IMR-90 (cell line): ENCODE results near the gene GNA14. TPM values are rescaled to one million over a fixed set of nuclear protein-coding genes. Genes with fewer than 3 reads are reported as not detected.

Experiments
- ATAC-seq: fragments of 200-7000 bp; cut with Tn5 transposase; 2 replicates; pipeline ENCODE4 v1.9.1; 2020; ENCODE audit warnings: low read depth, mild to moderate bottlenecking, moderate library complexity
- BruUV-seq: library from RNA; stranded (reverse); fragments of 400-500 nt; replicated peaks from 2 replicates; lab custom pipeline; 2021; lab: Mats Ljungman, UMichigan
- CTCF ChIA-PET: fragments of 300-600 bp; formaldehyde crosslinking; extraction: SDS; loops from one replicate; lab custom pipeline; 2021; ENCODE audit warnings: antibody characterized with exemption; lab: Yijun Ruan, JAX
- POLR2A ChIA-PET: fragments of 300-600 bp; sonication (Branson Sonifier 250); formaldehyde crosslinking; loops from one replicate; lab custom pipeline; 2022; ENCODE audit warnings: antibody characterized with exemption; ENCODE audit not compliant: unreplicated experiment; lab: Charles Lee
- DNase-seq: peaks from one replicate; pipeline ENCODE4 v3.0.0; 2013
- H2AFZ ChIP-seq: replicated peaks from 2 replicates; pipeline ENCODE3; 2013; ENCODE audit warnings: low read length, mild to moderate bottlenecking; ENCODE audit not compliant: poor library complexity
- H2AK5ac ChIP-seq: 2 replicates; pipeline ENCODE4 v1.6.1; 2013; ENCODE audit warnings: low read depth, low read length, inconsistent platforms
- H2AK9ac ChIP-seq: replicated peaks from 2 replicates; pipeline ENCODE3; 2013; ENCODE audit warnings: mild to moderate bottlenecking, low read depth, low read length, moderate library complexity; ENCODE audit not compliant: poor library complexity
- H2BK120ac ChIP-seq: 2 replicates; pipeline ENCODE4 v1.6.1; 2013; ENCODE audit warnings: low read depth, low read length, inconsistent platforms
- H2BK15ac ChIP-seq: 3 replicates; pipeline ENCODE4 v1.6.1; 2013; ENCODE audit warnings: low read depth, low read length, inconsistent platforms
- H2BK20ac ChIP-seq: 2 replicates; pipeline ENCODE4 v1.6.1; 2013; ENCODE audit warnings: low read depth, mild to moderate bottlenecking, inconsistent platforms, low read length, moderate library complexity
- H2BK5ac ChIP-seq: 2 replicates; pipeline ENCODE4 v1.6.1; 2013; ENCODE audit warnings: mild to moderate bottlenecking, low read depth, low read length, inconsistent platforms; ENCODE audit not compliant: poor library complexity, severe bottlenecking
- H3K14ac ChIP-seq: replicated peaks from 2 replicates; pipeline ENCODE4 v1.6.1; 2013; ENCODE audit warnings: low read depth, low read length, inconsistent platforms
- H3K18ac ChIP-seq: 2 replicates; pipeline ENCODE4 v1.6.1; 2013; ENCODE audit warnings: low read depth, low read length, control low read depth
- H3K23ac ChIP-seq: 2 replicates; pipeline ENCODE4 v1.6.1; 2013; ENCODE audit warnings: low read depth, low read length, inconsistent platforms
- H3K27ac ChIP-seq: 2 replicates; pipeline ENCODE4 v1.5.1; 2013; ENCODE audit warnings: mild to moderate bottlenecking, control low read depth, low read length; ENCODE audit not compliant: insufficient read depth
- H3K27me3 ChIP-seq: 2 replicates; pipeline ENCODE4 v1.6.1; 2013; ENCODE audit warnings: low read length; ENCODE audit not compliant: control insufficient read depth, insufficient read depth
- H3K36me3 ChIP-seq: 2 replicates; pipeline ENCODE4 v1.6.1; 2013; ENCODE audit warnings: low read length, mixed read lengths; ENCODE audit not compliant: control insufficient read depth, insufficient read depth
- H3K4ac ChIP-seq: 2 replicates; pipeline ENCODE4 v1.6.1; 2013; ENCODE audit warnings: low read depth, low read length, inconsistent platforms
- H3K4me1 ChIP-seq: 2 replicates; pipeline ENCODE4 v1.6.1; 2013; ENCODE audit warnings: low read length, mixed read lengths; ENCODE audit not compliant: control insufficient read depth, insufficient read depth
- H3K4me2 ChIP-seq: 2 replicates; pipeline ENCODE4 v1.6.1; 2013; ENCODE audit warnings: low read depth, mild to moderate bottlenecking, control low read depth, low read length, moderate library complexity
- H3K4me3 ChIP-seq: 2 replicates; pipeline ENCODE4 v1.5.1; 2013; ENCODE audit warnings: low read depth, mild to moderate bottlenecking, control low read depth, low read length, moderate library complexity; ENCODE audit not compliant: insufficient read depth
- H3K56ac ChIP-seq: 2 replicates; pipeline ENCODE4 v1.6.1; 2013; ENCODE audit warnings: low read length, inconsistent platforms; ENCODE audit not compliant: insufficient read depth; ENCODE audit errors: extremely low read depth
- H3K79me1 ChIP-seq, 2 experiments: 2 replicates each; pipeline ENCODE4 v1.6.1; 2013; ENCODE audit warnings: low read length in 2 of 2, inconsistent platforms in 1 of 2, low read depth in 1 of 2
- H3K9ac ChIP-seq: 2 replicates; pipeline ENCODE4 v1.6.1; 2013; ENCODE audit warnings: low read depth, low read length, control low read depth
- H3K9me1 ChIP-seq: 2 replicates; pipeline ENCODE4 v1.6.1; 2013; ENCODE audit warnings: low read length, inconsistent platforms; ENCODE audit not compliant: insufficient read depth
- H3K9me3 ChIP-seq: 2 replicates; pipeline ENCODE4 v1.6.1; 2013; ENCODE audit warnings: low read length; ENCODE audit not compliant: control insufficient read depth, insufficient read depth
- H4K20me1 ChIP-seq: 2 replicates; pipeline ENCODE4 v1.6.1; 2013; ENCODE audit warnings: low read length, inconsistent platforms; ENCODE audit not compliant: insufficient read depth
- H4K5ac ChIP-seq: 2 replicates; pipeline ENCODE4 v1.6.1; 2013; ENCODE audit warnings: mild to moderate bottlenecking, low read depth, low read length, control low read depth
- H4K8ac ChIP-seq, 2 experiments: 2 replicates each; pipeline ENCODE4 v1.6.1; 2013; ENCODE audit warnings: low read depth in 2 of 2, low read length in 2 of 2, control low read depth in 1 of 2, inconsistent platforms in 1 of 2
- H4K91ac ChIP-seq: 2 replicates; pipeline ENCODE4 v1.6.1; 2013; ENCODE audit warnings: low read depth, low read length, inconsistent platforms; ENCODE audit not compliant: insufficient read depth
- BHLHE40 ChIP-seq: fragments of 150-350 bp; IDR thresholded peaks from 2 replicates; pipeline ENCODE4 v1.6.1; 2016; ENCODE audit warnings: mild to moderate bottlenecking, low read depth, low read length
- NFE2L2 ChIP-seq: fragments of 150-350 bp; IDR thresholded peaks from 2 replicates; pipeline ENCODE4 v1.6.1; 2016; ENCODE audit warnings: low read depth, mild to moderate bottlenecking, low read length
- RAD21 ChIP-seq: IDR thresholded peaks from 2 replicates; pipeline ENCODE4 v1.6.1; 2012; ENCODE audit warnings: low read length, improper control_type of control experiment
- RCOR1 ChIP-seq: IDR thresholded peaks from 2 replicates; pipeline ENCODE4 v1.6.1; 2012; ENCODE audit warnings: mild to moderate bottlenecking, low read length, improper control_type of control experiment; ENCODE audit not compliant: insufficient replicate concordance
- WGBS, 2 experiments: methylation state at CpG; one replicate each; pipeline versions ENCODE4 v1.1.5 to v1.1.7; 2013; ENCODE audit warnings: missing lambda C conversion rate in 2 of 2; ENCODE audit not compliant: insufficient read length in 1 of 2; ENCODE audit errors: extremely low coverage in 2 of 2; 5-methylcytosine and 5-hydroxymethylcytosine counted together
- dilution Hi-C: fragments of 300-500 bp; cut with HindIII; formaldehyde crosslinking; loops from one replicate; pipeline ENCODE4 v1.14.3; 2018; ENCODE audit warnings: low sequenced_read_pairs; ENCODE audit not compliant: unreplicated experiment
- in situ Hi-C: fragments of 300-500 bp; cut with MboI; formaldehyde crosslinking; loops from 3 replicates; pipeline ENCODE4 v1.14.3; 2019; ENCODE audit warnings: low sequenced_read_pairs, inconsistent platforms, mixed read lengths
- intact Hi-C: fragments of 100-400 bp; cut with micrococcal nuclease; formaldehyde crosslinking; loops from 2 replicates; pipeline ENCODE4 v1.10.0; 2022
- polyA plus RNA-seq, 3 experiments: library from polyadenylated mRNA; depleted of rRNA; stranded (reverse); fragments of >200 nt; gene quantifications; 2 replicates each; pipeline ENCODE4 v1.2.3, GENCODE V29; 2012; ENCODE audit warnings: low replicate concordance in 1 of 3
- total RNA-seq: library from RNA; depleted of rRNA; stranded (reverse); fragments of >200 nt; gene quantifications from 2 replicates; pipeline ENCODE4 v1.2.3, GENCODE V29; 2012

GNA14 gene
- total and polyA plus RNA-seq, 2 of the 4 experiments (the other 2 are of a cell fraction) = under 0.01 to 0.03 TPM

DNA sequence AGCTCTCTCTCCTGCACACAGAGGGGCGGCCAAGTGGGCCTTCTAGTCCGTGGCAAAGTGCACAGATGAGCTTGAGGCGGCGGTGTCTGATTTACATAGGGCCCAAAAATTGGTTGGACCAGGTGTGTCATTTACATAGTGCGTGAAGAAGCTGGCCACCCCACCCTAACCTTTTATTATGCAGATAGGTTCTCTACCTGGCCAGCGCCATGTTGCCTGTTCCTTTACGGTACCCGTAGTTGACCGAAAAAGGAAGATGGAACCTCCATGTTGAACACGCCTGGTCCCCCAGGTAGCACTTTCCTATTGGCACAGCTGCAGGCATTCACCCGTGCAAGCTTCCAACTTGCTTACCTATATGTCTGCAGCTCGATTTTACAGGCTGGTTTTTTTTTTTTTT, 61.5 kb downstream of the GNA14 start:
- Histone ChIP-seq H3K27me3 (peaks cover 2% of the 10 kb centered on the region; the same call in 1 of the 2 replicates), H4K8ac (no peak overlapping the region), H3K18ac (no peak overlapping the region), H3K9me3 (no peaks in the 10 kb centered on the region), H3K56ac (no peak overlapping the region), H3K4me3 (no peak overlapping the region), H3K9ac (no peak overlapping the region), H4K5ac (no peak overlapping the region), H3K79me1 (no peaks in the 10 kb centered on the region), H3K23ac (no peak overlapping the region), H4K91ac (no peak overlapping the region), H2BK120ac (no peak overlapping the region), H2AK9ac (no peak overlapping the region), H3K4ac (no peak overlapping the region), H2BK20ac (no peak overlapping the region), H3K14ac (no peak overlapping the region), H4K20me1 (no peaks in the 10 kb centered on the region), H2AFZ (no peak overlapping the region), H2AK5ac (no peak overlapping the region), H3K4me2 (no peak overlapping the region), H3K36me3 (no peaks in the 10 kb centered on the region), H3K27ac (no peak overlapping the region), H2BK15ac (no peak overlapping the region), H2BK5ac (no peak overlapping the region), H3K9me1 (no peaks in the 10 kb centered on the region), H3K4me1 (no peaks in the 10 kb centered on the region)
- ChIA-PET POLR2A (no interaction called here), CTCF (no interaction called here)
- DNase-seq (no peak), ATAC-seq (no peak)
- intact Hi-C loops = loop anchor here (10.0 kb wide), 2 partner anchors 158 to 448 kb away; partner anchors contain the start of gene GNAQ
- dilution Hi-C loops = no loop called here
- TF ChIP-seq NFE2L2 (no peak), RAD21 (no peak), RCOR1 (no peak), BHLHE40 (no peak)
- no TSS peak for BruUV-seq
- 80% methylated on average over 1 of the region's 12 CpGs; no CpG with 5 or more reads in 1 of the 2 experiments for WGBS, 2 experiments
- in situ Hi-C loops = no loop called here
